DMS153 treated with DMSO at 0.1 percent for 48 hours (cell line): ENCODE data around the gene GALNT17.
"Not testable (repeated sequence)": the region's sequence is repeated elsewhere in the genome, so short reads cannot be mapped to it uniquely, and the experiment has no call there.

Experiments used
- DNase-seq: peaks from one replicate; lab custom pipeline; 2025; ENCODE audit not compliant: unreplicated experiment; lab: John Stamatoyannopoulos, UW

GALNT17 gene

DNA sequence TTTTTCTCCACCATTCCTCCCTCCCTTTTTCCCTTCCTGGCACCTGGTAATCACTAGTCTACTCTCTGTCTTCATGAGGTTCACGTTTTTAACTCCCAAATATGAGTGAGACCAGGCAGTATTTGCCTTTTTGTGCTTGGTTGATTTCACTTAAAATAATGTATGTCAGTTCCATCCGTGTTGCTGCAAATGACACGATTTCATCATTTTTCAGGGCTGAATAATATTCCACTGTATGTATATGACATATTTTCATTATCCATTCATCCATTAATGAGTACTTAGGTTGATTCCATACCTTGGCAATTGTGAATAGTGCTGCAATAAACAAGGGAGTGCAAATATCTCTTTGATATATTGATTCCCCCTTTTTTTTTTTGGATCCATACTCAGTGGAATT lies 25.8 kb downstream of the GALNT17 start:
- no peak for DNase-seq

DNA sequence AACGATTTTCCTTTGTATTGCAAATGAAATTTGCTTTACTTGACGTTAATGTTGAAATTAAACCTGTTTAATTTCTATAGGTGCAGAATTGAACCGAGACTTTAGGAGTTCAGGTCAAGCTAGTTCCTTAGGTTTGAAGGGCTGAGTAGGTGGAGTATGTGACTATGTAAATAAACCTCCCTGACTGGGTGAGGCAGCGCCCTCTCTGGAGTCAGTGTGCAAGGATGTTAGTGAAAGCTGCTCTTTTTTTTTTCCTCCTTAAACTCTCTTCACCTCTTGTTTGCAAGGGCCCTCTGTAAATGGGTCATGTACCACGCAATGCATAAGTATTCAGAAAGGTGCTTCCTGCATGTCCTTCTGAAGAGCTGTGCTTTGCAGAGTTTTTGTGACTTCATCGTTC lies 33.8 kb downstream of the GALNT17 start:
- DNase-seq, result no peak

DNA sequence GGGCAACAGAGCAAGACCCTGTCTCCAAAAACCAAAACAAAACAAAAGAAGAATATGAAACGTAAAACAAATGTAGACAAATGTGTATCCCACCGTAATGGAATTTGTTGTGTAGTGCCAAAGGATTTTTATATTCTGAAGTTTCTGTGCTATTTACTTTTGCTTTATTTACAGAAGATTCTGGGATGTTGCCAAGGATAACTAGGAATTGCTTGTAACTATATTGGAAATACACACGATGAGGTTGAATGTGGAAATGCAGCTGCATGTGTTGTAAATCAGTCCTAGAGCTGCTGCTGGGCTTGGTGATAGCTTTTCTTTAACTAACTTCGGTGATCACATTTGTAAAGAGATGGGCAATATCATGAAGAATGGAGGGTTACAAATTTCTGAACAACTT lies 39.5 kb downstream of the GALNT17 start:
- no peak for DNase-seq

DNA sequence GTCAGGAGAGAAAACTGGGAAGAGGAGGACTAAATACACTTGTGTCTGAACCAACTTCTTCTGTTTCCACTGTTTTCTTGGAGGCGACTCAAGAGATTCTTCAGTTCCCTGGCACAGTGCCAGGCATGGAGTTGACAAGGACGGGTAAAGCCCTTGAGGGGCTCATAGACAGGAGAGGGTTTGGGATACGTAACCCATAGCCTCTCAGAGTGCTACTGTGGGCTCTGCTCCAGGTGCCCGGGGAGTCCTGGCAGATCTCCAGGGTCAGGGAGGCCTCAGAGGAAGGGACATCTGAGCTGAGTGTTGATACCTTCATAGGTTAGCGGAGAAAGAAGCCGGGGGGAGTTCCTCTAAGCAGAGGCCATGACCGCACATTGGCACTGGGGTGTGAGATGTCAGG lies 42.0 kb downstream of the GALNT17 start:
- no peak for DNase-seq

DNA sequence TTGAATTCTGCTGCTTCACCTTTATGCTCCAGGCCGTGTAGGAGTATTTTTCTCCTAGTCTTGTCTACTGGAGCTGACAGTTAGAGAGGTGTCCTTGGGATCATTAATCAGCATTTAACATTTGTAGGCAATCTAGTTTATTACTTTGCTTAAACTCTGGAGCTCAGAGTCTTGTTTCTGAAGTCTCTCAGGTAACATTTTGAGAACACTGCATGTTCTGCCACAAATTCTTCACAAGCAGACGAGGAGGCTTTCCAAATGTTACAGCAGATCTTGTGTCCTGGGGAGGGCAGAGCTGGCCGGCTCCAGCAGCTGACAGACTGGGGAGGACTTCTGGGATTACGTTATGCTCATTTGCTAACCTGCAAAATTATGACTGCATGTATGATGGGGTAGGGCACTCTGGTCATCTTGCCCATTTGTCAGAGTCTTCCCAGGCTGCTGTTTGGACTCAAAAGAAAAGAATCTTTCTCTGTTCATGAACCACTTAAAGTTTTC lies 50.5 kb downstream of the GALNT17 start:
- DNase-seq, result no peak

DNA sequence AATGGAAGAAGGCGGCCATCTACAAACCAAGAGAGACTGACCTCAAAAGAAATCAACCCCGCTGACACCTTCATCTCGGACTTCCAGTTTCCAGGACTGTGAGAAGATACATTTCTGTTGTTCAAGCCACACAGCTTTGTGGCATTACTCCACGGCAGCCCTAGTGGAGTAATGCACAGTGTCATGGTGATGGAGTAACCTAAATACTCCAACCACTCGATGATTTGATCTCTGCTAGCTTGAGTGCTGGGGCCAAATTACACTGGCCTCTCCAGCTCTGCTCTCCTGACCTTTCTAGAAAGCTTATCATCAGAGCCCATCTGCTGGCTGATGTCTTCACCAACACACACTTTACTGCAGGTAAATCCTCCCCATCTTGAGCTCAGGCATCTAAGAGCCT lies 52.2 kb downstream of the GALNT17 start:
- no peak for DNase-seq

DNA sequence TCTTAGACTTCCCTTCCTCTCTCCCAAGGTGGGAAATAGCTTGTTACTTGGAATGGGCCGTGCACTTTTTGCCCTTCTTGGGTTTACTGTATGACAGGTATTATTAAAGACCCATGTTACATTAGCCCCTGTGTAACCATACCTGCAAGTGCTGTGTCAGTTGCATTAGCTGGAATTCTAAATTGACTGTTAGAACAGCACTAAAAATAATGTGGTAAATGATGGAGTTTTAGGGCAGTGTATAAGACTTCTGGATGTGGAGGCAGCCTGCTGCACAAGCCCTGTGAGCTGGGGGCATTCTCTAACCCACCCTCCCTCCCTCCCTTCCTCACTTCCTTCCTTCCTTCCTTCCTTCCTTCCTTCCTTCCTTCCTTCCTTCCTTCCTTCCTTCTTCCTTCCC lies 52.7 kb downstream of the GALNT17 start:
- no peak for DNase-seq

DNA sequence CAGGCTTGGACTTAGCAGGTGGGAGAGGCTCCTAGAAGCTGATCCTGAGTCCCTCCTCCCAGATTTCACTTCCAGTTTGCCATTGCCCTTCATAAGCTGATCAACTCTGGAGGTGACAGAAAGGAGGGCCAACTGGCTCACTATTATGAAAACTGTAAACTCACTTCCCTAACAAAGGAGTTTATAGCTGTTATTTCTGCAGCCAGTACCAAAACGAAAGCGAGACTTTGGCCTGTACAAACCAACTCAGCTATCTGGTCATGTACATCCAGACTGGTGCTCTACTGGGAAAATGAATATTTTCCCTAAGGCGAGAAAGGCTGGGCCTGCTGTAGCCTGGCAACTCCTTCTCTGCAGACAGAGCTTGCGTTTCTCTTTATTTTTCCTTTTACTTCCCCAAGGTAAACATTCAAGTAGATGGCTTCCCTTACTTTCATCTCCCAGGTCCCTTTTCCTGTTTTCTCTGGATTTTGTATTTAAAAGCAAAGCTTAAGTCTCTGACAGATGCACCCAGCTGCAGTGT lies 54.7 kb downstream of the GALNT17 start:
- no peak for DNase-seq

DNA sequence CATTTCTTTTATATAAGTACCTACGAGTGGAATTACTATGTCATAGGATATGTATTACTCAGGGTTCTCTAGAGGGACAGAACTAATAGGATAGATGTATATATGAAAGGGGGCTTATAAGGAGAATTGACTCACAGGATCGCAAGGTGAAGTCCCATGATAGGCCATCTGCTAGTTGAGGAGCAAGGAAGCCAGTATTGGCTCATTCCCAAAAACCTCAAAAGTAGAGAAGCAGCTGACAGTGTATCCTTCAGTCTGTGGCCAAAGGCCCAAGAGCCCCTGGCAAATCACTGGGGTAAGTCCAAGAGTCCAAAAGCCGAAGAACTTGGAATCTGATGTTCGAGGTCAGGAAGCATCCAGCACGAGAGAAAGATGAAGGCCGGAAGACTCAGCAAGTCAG lies 59.8 kb downstream of the GALNT17 start:
- no peak for DNase-seq

DNA sequence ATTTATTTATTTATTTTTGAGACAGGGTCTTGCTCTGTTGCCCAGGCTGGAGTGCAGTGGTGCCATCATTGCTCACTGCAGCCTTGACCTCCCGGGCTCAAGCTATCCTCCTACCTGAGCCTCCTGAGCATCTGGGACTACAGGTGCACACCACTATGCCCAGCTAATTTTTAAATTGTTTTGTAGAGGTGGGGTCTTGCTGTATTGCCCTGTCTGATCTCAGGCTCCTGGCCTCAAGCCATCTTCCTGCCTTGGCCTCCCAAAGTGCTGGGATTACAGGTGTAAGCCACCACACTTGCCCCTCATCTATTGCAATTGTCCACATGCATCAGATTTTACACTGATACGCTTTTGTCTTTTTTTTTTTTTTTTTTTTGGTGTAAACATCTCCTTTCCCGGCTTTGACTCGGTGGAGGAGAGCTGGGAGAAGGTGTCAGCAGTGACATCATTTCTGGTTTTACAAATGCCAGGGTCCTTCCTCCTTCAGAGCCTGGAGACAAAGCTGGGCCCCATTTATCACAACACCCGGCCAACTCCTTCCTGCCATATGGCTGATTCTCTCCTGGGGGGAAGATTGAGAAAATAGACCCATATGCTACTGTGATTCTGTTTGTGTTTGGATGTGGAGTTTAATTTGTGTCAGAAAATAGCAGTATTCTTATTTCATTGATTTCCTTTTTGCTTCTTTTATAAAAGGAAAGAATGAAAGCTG lies 61.3 kb downstream of the GALNT17 start:
- DNase-seq, result no peak

DNA sequence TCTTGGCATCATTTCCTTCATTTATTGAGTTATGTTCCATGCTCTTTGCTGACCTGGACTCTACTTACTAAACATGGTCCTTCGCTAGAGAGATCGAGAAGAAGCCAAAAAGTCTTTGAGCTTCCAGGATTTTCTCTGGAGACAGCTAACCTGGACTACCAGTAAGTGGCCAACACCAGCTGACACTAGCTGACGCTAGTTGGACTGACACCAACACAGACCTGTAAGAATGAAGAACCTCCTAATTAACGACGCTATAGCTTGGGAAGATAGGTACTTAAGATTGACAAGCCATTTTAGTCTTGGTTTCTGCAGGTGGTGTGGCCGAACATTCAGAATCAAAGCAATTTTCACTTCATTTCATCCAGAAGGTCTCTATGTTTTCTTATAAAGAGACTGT lies 66.4 kb downstream of the GALNT17 start:
- no peak for DNase-seq

DNA sequence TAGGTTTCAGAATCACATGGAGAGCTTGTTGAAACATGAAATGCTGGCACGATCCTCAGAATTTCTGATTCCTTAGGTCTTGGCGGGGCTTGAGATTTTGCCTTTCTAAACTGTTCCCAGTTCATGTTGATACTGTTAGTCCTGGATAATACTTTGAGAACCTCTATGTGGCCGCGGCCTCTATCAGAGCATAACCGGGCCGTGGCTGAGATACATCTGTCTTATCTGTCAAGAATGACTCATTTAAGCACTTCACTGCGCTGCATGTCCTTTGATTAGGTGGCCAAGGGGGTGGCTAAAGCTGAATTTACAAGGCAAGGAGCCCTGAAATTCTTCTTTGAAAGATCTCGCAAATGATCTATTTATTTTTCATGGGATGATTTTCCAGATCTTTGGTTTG lies 66.9 kb downstream of the GALNT17 start:
- no peak for DNase-seq

DNA sequence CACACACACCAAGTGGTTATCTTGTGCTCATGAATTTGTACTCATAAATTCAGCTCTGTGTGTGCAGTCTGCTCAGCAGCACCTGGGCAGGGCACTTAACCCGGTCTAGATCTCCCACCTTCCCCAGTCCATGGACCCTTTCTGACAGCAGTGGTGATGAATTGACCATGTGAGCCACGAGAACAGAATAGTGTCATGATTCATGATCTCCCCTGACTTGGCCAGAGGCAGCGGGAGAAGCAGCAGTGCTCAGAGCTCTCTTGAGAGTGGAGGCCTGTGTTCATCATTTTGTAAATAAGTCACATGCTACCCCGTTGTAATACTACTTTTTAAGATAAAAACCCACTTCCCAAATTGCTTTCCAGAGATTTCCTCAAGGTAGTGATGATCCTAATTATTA lies 74.2 kb downstream of the GALNT17 start:
- DNase-seq, result no peak

DNA sequence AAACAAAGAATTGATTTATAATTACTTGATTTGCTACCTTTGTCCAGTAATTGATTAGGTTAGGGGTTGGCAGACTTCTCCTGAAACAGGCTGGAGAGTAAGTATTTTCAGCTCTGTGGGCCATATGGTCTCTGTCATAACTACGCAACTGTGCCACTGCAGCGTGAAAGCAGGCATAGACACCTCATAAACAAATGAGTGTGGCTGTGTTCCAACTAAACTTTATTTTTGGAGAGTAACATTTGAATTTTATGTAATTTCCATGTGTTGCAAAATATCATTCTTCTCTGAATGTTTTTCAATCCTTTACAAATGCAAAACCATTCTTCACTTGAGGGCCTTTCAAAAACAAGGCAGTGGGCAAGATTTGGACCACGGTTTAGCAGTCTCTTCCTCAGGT lies 76.9 kb downstream of the GALNT17 start:
- DNase-seq, result no peak

DNA sequence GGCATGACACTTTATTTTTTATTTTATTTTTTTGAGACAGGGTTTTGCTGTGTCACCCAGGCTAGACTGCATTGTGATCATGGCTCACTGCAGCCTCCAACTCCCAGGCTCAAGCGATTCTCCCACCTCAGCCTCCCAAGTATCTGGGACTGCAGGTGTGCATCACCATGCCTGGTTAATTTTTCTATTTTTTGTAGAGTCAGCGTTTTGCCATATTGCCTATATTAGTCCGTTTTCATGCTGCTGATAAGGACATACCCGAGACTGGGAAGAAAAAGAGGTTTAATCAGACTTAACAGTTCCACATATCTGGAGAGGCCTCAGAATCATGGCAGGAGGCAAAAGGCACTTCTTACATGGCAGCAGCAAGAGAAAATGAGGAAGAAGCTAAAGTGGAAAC lies 77.5 kb downstream of the GALNT17 start:
- DNase-seq, result not testable (repeated sequence)

DNA sequence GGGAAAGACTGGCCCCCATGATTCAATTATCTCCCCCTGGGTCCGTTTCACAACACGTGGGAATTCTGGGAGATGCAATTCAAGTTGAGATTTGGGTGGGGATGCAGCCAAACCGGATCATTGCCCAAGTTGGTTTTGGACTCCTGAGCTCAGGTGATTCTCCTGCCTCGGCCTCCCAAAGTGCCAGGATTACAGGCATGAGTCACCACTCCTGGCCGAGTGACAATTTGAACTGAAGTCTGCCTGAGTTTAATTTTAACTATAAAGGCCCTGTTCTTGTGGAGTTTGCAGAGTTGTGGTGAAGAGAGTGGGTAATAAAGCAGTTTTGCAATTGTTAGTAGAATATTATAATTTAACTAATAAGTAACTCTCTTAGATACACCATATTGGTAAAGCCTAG lies 78.3 kb downstream of the GALNT17 start:
- DNase-seq, result no peak

DNA sequence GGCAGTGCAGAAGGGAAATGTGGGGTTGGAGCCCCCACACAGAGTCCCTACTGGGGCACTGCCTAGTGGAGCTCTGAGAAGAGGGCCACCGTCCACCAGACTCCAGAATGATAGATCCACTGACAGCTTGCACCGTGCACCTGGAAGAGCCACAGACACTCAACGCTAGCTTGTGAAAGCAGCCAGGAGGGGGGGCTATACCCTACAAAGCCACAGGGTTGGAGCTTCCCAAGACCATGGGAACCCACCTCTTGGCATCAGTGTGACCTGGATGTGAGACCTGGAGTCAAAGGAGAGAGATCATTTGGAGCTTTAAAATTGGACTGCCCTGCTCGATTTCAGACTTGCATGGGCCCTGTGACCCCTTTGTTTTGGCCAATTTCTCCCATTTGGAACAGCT lies 80.5 kb downstream of the GALNT17 start:
- not testable (repeated sequence) for DNase-seq

DNA sequence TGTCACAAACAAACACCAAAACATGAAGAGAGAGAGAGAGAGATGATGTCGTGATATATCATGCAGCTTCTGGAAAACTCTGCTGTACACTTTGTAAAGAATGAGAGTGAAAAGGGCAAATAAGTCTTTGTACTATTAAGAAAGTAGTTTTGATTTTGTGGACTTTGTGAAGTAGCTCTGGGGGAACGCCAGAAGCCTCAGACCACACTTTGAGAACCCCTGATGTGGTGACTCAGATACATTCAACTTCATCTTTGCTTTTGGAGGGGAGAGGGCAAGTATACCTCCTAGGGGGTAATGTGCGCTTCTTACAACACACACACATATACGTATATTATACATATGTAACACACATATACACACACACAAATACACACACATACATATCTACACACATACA lies 84.3 kb downstream of the GALNT17 start:
- no peak for DNase-seq

DNA sequence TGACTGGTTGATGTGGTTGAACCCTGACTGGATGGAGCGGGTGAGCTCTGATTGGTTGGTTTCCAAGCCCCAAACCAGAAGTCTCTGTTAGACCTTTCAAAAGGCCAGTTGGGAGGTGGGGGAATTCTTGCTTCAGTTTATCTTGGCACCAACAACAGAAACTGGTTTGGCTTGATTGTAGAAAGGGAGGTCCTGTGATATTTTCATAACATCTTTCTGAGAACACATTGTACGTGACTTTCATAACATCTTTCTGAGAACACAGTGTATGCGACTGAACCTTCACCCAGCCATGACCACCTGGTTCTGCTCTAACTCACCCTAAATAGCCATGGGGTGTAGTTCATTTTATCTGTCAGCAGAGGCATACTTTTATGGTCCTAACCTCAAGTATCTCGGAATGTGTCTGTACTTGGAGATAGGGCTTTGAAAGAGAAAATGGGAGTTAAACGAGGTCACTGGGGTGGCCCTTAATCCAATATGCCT lies 88.3 kb downstream of the GALNT17 start:
- DNase-seq, result no peak

DNA sequence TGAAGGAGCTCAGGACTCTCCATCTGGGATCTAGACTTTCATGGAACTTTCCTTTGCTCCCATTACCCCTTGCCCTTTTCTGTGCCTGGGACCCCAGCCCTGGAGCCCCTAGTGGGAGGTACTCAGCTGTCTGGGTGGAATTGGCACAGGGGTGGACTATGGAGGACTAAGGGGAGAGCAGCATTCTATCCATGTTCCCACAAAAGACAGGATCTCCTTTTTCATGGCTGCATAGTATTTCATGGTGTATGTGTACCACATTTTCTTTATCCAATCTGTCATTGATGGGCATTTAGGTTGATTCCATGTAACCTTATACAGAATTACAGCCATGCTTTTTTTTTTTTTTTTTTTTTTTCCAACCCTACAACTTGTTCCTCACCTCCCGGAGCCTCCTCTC lies 89.1 kb downstream of the GALNT17 start:
- DNase-seq, result no peak

DNA sequence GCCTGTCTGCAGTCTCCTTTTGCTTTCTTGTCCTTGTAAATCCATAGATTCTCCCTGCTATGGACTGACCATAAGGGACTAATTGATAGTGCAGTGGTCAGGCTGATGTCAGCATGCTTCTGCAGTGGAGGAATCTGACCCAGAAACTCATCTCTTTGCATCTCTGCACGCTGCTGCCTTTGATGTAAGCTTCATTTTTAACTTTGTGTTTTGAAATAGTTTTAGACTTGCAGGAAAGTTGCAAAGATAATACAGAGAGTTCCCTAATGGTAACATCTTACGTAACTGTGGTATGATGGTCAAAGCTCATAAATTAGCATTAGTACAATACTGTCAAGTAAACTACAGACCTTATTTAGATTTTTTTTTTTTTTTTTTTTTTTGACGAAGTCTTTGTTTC lies 89.6 kb downstream of the GALNT17 start:
- DNase-seq, result no peak

DNA sequence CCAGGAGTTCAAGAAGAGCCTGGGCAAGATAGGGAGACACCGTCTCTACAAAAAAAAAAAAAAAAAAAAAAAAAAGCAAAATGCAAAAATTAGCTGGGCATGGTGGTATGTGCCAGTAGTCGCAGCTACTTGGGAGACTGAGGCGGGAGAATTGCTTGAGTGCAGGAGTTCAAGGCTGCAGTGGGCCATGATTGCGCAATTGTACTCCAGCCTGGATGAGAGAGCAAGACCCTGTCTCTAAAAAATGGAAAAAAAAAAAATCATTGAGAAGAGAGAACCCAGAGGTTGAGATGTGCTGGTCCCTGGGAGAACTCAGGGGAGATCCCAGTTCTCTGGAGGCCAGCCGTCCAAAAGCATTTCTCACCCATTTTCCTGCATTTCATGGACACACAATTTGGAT lies 95.2 kb downstream of the GALNT17 start:
- no peak for DNase-seq

DNA sequence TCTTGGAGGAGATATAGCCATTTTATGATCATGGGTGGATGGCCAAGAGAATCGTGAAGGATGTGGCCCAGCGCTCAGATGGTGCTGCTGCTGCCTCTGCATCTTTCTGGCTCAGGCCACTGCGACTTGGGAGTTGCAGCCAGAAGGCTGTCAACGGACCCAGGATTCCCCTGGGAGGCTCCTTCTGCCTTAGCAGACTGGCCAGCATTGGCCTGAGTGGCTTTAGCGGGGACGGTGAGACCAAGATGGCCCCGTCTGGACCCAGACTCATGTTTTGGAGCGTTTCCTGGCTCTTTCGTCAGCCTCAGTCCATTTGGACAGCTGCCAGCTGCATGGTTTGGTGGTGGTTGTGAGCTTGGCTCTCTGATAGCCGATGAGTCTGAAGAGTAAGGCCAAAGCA lies 97.2 kb downstream of the GALNT17 start:
- DNase-seq, result no peak
